Progenitor cell of endocrine pancreas (in vitro differentiated cells): ENCODE measurements around the gene SH3TC2. TPM values are rescaled to one million over a fixed set of nuclear protein-coding genes. Genes with fewer than 3 reads are reported as not detected.
A peak's percentile ranks its signal among the peaks of the same experiment; 100 is the strongest.

Experiments
- DNase-seq: peaks from one replicate; pipeline ENCODE4 v3.0.0; 2021; ENCODE audit warnings: low spot score; ENCODE audit not compliant: unreplicated experiment
- H3K27ac Mint-ChIP-seq: 2 replicates; pipeline ENCODE4 v1.8.0; 2021; ENCODE audit warnings: mild to moderate bottlenecking, moderate library complexity, mixed read lengths
- H3K27me3 Mint-ChIP-seq: 2 replicates; pipeline ENCODE4 v1.8.0; 2021; ENCODE audit warnings: mixed read lengths
- H3K36me3 Mint-ChIP-seq: 2 replicates; pipeline ENCODE4 v1.8.0; 2022; ENCODE audit warnings: mixed read lengths; ENCODE audit not compliant: insufficient read depth
- H3K4me1 Mint-ChIP-seq: 2 replicates; pipeline ENCODE4 v1.8.0; 2021; ENCODE audit warnings: low read depth, mixed read lengths
- H3K4me3 Mint-ChIP-seq: 2 replicates; pipeline ENCODE4 v1.8.0; 2021; ENCODE audit warnings: low read depth, mild to moderate bottlenecking, moderate library complexity, mixed read lengths
- H3K9me3 Mint-ChIP-seq: 2 replicates; pipeline ENCODE4 v1.8.0; 2021; ENCODE audit warnings: low read depth, mixed read lengths
- total RNA-seq: library from RNA; stranded (reverse); gene quantifications from 2 replicates; pipeline ENCODE4 v1.2.1, GENCODE V29; 2021
- TF ChIP-seq, protein P1 (sequence below): fragments of 200-600 bp; sonication (generic); IDR thresholded peaks from one replicate; pipeline ENCODE4 v1.5.0; 2021; ENCODE audit warnings: antibody characterized with exemption, mild to moderate bottlenecking; ENCODE audit not compliant: unreplicated experiment

The SH3TC2 gene
- total RNA-seq, 1 donor from 2014 or later, result 2.1 TPM

DNA sequence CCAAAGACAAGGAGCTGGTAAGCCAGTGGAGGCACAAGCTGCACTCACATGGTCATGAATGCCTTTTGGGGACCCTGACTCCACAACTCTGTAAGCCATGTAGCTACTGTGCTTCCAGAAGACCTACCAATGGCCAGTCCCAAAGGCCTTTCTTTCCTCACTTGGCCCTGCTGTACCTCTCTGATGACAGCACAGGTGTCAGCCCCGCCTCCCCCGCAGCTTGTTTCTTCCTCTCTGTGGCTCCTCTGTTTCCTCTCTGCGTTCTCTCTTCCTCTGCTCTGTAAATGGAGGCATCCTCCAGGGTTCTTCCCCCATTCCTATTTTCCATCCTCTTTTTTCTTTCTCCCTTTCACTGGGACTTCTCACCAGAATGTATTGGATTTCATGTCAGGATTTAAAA is 26.7 kb downstream of the SH3TC2 start:
- no peaks in the 10 kb centered on the region for H3K36me3 Mint-ChIP-seq
- H3K27ac Mint-ChIP-seq, result no peak overlapping the region
- no peaks in the 10 kb centered on the region for H3K9me3 Mint-ChIP-seq
- TF ChIP-seq, protein P1, sequence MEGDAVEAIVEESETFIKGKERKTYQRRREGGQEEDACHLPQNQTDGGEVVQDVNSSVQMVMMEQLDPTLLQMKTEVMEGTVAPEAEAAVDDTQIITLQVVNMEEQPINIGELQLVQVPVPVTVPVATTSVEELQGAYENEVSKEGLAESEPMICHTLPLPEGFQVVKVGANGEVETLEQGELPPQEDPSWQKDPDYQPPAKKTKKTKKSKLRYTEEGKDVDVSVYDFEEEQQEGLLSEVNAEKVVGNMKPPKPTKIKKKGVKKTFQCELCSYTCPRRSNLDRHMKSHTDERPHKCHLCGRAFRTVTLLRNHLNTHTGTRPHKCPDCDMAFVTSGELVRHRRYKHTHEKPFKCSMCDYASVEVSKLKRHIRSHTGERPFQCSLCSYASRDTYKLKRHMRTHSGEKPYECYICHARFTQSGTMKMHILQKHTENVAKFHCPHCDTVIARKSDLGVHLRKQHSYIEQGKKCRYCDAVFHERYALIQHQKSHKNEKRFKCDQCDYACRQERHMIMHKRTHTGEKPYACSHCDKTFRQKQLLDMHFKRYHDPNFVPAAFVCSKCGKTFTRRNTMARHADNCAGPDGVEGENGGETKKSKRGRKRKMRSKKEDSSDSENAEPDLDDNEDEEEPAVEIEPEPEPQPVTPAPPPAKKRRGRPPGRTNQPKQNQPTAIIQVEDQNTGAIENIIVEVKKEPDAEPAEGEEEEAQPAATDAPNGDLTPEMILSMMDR, result no peak
- no peak overlapping the region for H3K4me3 Mint-ChIP-seq
- peaks cover 39% of the 10 kb centered on the region for H3K27me3 Mint-ChIP-seq
- DNase-seq, result no peak
- peaks cover 3% of the 10 kb centered on the region for H3K4me1 Mint-ChIP-seq

GRCh38 chr5:149035372-149035790 is 27.5 kb downstream of the SH3TC2 start:
- Mint-ChIP-seq H3K4me1 (peaks cover 3% of the 10 kb centered on the region), H3K27ac (no peak overlapping the region), H3K9me3 (no peaks in the 10 kb centered on the region), H3K27me3 (peaks cover 42% of the 10 kb centered on the region), H3K4me3 (no peak overlapping the region), H3K36me3 (no peaks in the 10 kb centered on the region)
- TF ChIP-seq, protein P1, result peak; percentile 85
- peak; percentile 57 for DNase-seq

DNA sequence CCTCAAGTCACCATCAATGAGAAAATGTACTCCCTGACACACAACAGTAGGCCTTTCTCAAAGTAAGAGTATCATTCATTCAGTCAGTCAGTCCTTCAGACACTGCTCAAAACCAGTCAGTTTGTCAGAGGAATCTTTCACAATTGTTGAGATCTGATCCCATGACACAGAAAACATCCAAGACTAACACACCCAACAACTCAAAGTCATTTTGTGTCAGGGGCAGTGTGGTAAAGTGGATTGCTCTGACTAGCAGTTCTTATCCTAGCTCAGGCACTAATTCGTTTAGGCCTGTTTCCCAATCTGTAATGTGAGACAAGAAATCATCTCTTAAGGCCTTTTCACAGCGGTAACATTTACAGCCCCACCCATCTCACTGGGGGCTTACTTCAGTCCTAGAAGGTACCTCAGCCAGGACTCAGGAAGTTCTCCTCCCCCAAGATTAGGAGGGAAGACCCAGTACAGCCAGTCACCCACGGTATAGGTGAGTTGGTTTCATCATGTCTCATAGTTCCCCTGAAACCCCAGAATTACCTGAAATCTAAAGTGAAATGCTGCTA is 31.9 kb downstream of the SH3TC2 start:
- peaks cover 3% of the 10 kb centered on the region for H3K4me1 Mint-ChIP-seq
- no peak overlapping the region for H3K4me3 Mint-ChIP-seq
- DNase-seq, result no peak
- no peaks in the 10 kb centered on the region for H3K36me3 Mint-ChIP-seq
- H3K27ac Mint-ChIP-seq, result no peak overlapping the region
- peaks cover 26% of the 10 kb centered on the region for H3K27me3 Mint-ChIP-seq
- TF ChIP-seq, protein P1, result no peak
- no peaks in the 10 kb centered on the region for H3K9me3 Mint-ChIP-seq

DNA sequence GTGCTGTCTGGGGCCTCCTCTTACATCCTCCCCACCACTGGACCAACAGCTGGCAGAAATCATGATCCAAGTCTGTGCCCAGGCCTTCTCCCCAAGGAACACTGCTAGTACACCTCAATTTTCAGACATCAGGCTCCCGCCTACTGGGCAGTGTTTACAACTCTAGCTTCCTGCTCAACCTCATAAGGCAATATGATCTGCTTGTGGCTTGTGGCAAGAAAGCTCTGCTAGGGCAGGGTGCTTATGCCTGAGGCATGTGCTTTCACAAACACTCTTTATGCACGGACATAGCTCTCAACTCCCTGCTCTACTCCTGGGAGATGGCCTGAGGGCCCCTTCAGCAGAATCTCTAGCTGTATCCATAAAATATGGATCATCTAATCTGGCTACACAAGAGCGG is 32.5 kb downstream of the SH3TC2 start:
- H3K4me3 Mint-ChIP-seq, result no peak overlapping the region
- H3K9me3 Mint-ChIP-seq, result no peaks in the 10 kb centered on the region
- no peak overlapping the region for H3K27ac Mint-ChIP-seq
- H3K4me1 Mint-ChIP-seq, result peaks cover 5% of the 10 kb centered on the region
- TF ChIP-seq, protein P1, result no peak
- H3K27me3 Mint-ChIP-seq, result peaks cover 23% of the 10 kb centered on the region
- no peaks in the 10 kb centered on the region for H3K36me3 Mint-ChIP-seq
- no peak for DNase-seq

GRCh38 chr5:149028984-149029383 is 33.9 kb downstream of the SH3TC2 start:
- Mint-ChIP-seq H3K27me3 (peaks cover 21% of the 10 kb centered on the region), H3K27ac (no peak overlapping the region), H3K4me3 (no peak overlapping the region), H3K9me3 (no peaks in the 10 kb centered on the region), H3K4me1 (peaks cover 6% of the 10 kb centered on the region), H3K36me3 (no peaks in the 10 kb centered on the region)
- DNase-seq, result no peak
- TF ChIP-seq, protein P1, result no peak
